GM06990 (cell line): ENCODE results near the gene EYS.

Source experiments
- DNase-seq: peaks from one replicate; pipeline ENCODE4 v3.0.0-alpha.2; 2011; ENCODE audit not compliant: insufficient read length; ENCODE audit errors: extremely low read depth
- H3K27me3 ChIP-seq: replicated peaks from 2 replicates; pipeline ENCODE4 v1.6.0; 2011; ENCODE audit warnings: low read length; ENCODE audit not compliant: control insufficient read depth, insufficient read depth
- H3K36me3 ChIP-seq: 2 replicates; pipeline ENCODE4 v1.5.1; 2011; ENCODE audit warnings: low read length; ENCODE audit not compliant: control insufficient read depth, insufficient read depth
- H3K4me3 ChIP-seq: replicated peaks from 2 replicates; pipeline ENCODE4 v1.5.1; 2011; ENCODE audit warnings: low read depth, mild to moderate bottlenecking, control low read depth, low read length
- TF ChIP-seq, protein P1 (sequence below): IDR thresholded peaks from 2 replicates; pipeline ENCODE4 v1.5.1; 2011; ENCODE audit warnings: low read length, control low read depth, mild to moderate bottlenecking, inconsistent platforms; ENCODE audit not compliant: insufficient read depth, poor library complexity, severe bottlenecking

The EYS gene

DNA sequence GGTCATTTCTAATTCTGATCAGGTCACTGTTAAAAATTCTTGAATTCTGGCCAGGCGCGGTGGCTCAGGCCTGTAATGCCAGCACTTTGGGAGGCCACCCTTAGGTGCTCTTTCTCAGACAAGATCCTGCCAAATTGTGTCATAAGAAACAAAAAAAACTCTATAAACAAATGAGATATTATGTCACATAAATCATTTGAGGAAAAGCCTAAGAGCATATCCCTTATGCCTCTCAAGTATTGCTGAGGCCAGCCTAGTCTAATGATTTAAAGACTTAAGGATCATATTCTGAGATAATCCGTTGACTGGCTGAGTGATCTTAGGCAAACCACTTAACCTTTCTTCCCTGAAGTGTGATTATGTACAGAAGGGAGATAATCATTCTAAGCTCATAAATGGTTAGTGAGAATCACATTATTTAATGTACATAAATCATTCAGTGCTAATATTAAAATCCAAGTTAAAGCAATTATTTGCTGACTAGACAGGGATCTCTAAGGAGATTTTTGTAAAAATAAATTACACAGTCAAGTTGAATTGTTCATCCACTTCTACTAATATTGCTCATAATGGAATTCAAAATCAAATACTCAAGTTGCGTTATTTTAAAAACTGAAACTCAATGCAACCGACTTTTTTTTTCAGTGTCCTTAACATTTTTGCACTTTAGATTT is 1706.1 kb downstream of the EYS start:
- H3K4me3 ChIP-seq, result no peak overlapping the region
- DNase-seq, result no peak

GRCh38 chr6:63999613-64000012 is 1707.4 kb downstream of the EYS start:
- TF ChIP-seq, protein P1, sequence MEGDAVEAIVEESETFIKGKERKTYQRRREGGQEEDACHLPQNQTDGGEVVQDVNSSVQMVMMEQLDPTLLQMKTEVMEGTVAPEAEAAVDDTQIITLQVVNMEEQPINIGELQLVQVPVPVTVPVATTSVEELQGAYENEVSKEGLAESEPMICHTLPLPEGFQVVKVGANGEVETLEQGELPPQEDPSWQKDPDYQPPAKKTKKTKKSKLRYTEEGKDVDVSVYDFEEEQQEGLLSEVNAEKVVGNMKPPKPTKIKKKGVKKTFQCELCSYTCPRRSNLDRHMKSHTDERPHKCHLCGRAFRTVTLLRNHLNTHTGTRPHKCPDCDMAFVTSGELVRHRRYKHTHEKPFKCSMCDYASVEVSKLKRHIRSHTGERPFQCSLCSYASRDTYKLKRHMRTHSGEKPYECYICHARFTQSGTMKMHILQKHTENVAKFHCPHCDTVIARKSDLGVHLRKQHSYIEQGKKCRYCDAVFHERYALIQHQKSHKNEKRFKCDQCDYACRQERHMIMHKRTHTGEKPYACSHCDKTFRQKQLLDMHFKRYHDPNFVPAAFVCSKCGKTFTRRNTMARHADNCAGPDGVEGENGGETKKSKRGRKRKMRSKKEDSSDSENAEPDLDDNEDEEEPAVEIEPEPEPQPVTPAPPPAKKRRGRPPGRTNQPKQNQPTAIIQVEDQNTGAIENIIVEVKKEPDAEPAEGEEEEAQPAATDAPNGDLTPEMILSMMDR, result no peak
- Histone ChIP-seq H3K36me3 (no peaks in the 10 kb centered on the region), H3K4me3 (no peak overlapping the region), H3K27me3 (no peaks in the 10 kb centered on the region)
- no peak for DNase-seq

More for the DNA sequence above, 1706.1 kb downstream of the EYS start:
- no peaks in the 10 kb centered on the region for H3K36me3 ChIP-seq
- H3K27me3 ChIP-seq, result no peaks in the 10 kb centered on the region
- TF ChIP-seq, protein P1, result no peak

GRCh38 chr6:63998991-63999390 is 1708.0 kb downstream of the EYS start:
- no peak for DNase-seq
- no peak overlapping the region for H3K4me3 ChIP-seq
- H3K36me3 ChIP-seq, result no peaks in the 10 kb centered on the region
- H3K27me3 ChIP-seq, result no peaks in the 10 kb centered on the region
- TF ChIP-seq, protein P1, result no peak

DNA sequence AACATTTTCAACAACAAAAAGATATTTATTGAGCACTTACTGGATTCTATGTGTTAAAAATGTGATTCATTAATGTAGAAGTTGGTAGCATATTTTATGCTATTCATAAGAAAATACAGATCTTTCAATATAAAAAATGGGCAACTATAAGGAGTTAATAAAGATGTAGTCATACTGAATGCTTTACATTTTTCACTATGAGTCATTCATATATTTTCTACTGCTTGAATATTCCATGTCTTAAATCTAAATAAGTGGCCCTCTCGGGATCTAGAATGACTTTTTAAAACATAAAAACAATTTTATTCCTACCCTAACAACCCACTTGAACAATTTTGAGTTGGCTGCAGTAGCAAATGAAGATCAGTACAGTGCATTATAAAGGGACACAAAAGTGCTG is 1709.3 kb downstream of the EYS start:
- TF ChIP-seq, protein P1, result no peak
- no peak for DNase-seq
- Histone ChIP-seq H3K4me3 (no peak overlapping the region), H3K36me3 (no peaks in the 10 kb centered on the region), H3K27me3 (no peaks in the 10 kb centered on the region)

DNA sequence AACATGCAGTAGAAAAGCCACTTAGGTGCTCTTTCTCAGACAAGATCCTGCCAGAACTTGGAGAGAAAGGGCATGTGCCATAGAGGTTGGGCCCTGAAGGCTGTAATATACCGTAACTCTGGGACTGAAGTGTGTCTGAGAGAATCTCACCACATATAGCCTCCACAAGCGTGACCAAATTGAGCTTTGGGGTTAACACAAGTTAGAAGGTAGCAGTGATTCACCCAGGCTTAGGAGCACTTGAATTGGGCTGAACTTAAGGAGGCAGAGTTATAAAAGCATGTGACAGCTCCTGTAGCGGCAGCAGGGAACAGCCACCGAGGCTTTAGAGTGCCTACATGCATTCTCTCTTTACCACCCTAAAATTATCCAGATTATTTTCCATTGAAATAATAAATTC is 1709.8 kb downstream of the EYS start:
- Histone ChIP-seq H3K27me3 (no peaks in the 10 kb centered on the region), H3K36me3 (no peaks in the 10 kb centered on the region), H3K4me3 (no peak overlapping the region)
- TF ChIP-seq, protein P1, result no peak
- DNase-seq, result no peak

- Histone ChIP-seq H3K27me3 (no peaks in the 10 kb centered on the region), H3K36me3 (no peaks in the 10 kb centered on the region), H3K4me3 (no peak overlapping the region)
- no peak for DNase-seq
- TF ChIP-seq, protein P1, result no peak
These were observed 1721.8 kb downstream of the EYS start for GRCh38 chr6:63985223-63985622.
